HuH-7.5 (cell line): ENCODE results near the gene SIPA1L2.

Experiments
- DNase-seq: peaks from one replicate; pipeline ENCODE4 v3.0.0; 2011; ENCODE audit warnings: low spot score

SIPA1L2 gene

GRCh38 chr1:232589111-232589811, 40.7 kb downstream of the SIPA1L2 start:
- no peak for DNase-seq

GRCh38 chr1:232587141-232588008, 42.6 kb downstream of the SIPA1L2 start:
- no peak for DNase-seq

GRCh38 chr1:232586679-232587078, 43.3 kb downstream of the SIPA1L2 start:
- no peak for DNase-seq

- no peak for DNase-seq
Measured at GRCh38 chr1:232585486-232585885, 44.4 kb downstream of the SIPA1L2 start.

DNA sequence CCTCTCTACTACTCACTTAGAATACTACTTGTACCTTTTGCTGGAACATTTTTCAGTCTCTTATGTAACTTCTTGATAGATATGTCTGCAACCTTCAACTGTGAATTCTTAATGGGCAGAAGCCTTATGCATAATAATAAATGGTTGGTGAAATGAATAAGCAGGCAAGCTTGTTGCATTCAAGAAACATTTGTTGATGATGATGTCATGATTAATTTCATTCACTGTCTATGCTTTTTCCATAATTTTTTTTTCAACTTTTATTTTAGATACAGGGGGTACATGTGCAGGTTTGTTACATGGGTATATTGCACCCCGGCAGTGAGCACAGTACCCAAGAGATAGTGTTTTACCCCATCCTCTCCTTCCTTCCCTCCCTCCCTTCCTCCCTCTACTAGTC, 48.0 kb downstream of the SIPA1L2 start:
- no peak for DNase-seq
